ENCODE results near the gene NUP93. TPM values are rescaled to one million over a fixed set of nuclear protein-coding genes. Genes with fewer than 3 reads are reported as not detected.

Gene NUP93
- total RNA-seq, 1 experiment from 2014 or later = 144 TPM

DNA sequence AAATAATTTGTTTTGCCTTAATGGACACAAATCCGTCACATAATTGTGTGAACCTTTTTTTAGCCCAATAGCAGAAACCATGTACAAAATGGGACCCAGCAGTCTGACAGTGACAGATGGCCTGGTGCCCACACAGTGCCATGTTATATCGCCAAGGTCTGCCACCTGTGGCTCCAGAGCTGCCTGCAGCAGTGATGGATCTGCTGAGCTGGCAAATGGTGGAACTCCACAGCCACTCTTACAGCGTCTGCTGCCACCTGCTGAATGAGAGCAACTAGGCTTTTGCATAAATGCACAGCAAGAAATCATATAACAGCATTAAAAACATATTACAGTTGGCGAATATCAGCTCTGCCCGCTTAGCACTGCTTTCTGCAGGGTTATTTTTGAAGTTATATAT, 59.4 kb downstream of the NUP93 start:
- CTCF ChIA-PET = interaction anchor here (0.6 to 2.1 kb wide), 8 partner anchors 9 to 846 kb away, joined by 3 to 8 read pairs (median 4); no protein-coding TSS in a partner anchor
- intact Hi-C loops (cut with micrococcal nuclease) = loop anchor here (1.0 kb wide), 1 partner anchor 212 kb away; no protein-coding TSS in a partner anchor
- no peaks in the 10 kb centered on the region for H3K27me3 ChIP-seq (ENCODE audit: insufficient read depth, low read length)
- no peaks in the 10 kb centered on the region for H3K36me3 ChIP-seq (ENCODE audit: control insufficient read depth in 1 of 2, insufficient read depth in 2 of 2, low read length in 2 of 2)
- H3K9me3 ChIP-seq (ENCODE audit: control insufficient read depth in 1 of 2, insufficient read depth in 1 of 2, low read depth in 1 of 2, low read length in 2 of 2) = no peaks in the 10 kb centered on the region
- DNase-seq (ENCODE audit: low read depth, low spot score) = peak; percentile 55
- RAD21 ChIA-PET (ENCODE audit: low non-redundant PET in 1 of 2, low total read pairs in 2 of 2, uncharacterized antibody in 2 of 2, unreplicated experiment in 2 of 2) = interaction anchor here (0.6 to 1.1 kb wide), 2 partner anchors 83 to 87 kb away, joined by 5 to 7 read pairs; no protein-coding TSS in a partner anchor
- no peaks in the 10 kb centered on the region for H3K9me2 ChIP-seq (ENCODE audit: insufficient read depth)
- H3K4me2 ChIP-seq (ENCODE audit: low read length) = no peak overlapping the region
- H4K20me1 ChIP-seq (ENCODE audit: insufficient read depth) = no peaks in the 10 kb centered on the region
- ATAC-seq = peak; percentile 88
- H3K4me1 ChIP-seq (ENCODE audit: control insufficient read depth in 1 of 2, insufficient read depth in 2 of 2, low read length in 2 of 2) = no peaks in the 10 kb centered on the region
- BruUV-seq (replicated peaks) = no TSS peak
- H3K9ac ChIP-seq (ENCODE audit: low read length) = no peak overlapping the region
- POLR2A ChIA-PET = no interaction called here
- no peak overlapping the region for H3K27ac ChIP-seq (ENCODE audit: low read depth, low read length)
- peaks cover 63% of the 10 kb centered on the region for H3K79me2 ChIP-seq (ENCODE audit: insufficient read depth, low read length)
- H2AFZ ChIP-seq (ENCODE audit: low read depth, low read length, poor library complexity, severe bottlenecking) = no peak overlapping the region
- TF ChIP-seq, protein P1, sequence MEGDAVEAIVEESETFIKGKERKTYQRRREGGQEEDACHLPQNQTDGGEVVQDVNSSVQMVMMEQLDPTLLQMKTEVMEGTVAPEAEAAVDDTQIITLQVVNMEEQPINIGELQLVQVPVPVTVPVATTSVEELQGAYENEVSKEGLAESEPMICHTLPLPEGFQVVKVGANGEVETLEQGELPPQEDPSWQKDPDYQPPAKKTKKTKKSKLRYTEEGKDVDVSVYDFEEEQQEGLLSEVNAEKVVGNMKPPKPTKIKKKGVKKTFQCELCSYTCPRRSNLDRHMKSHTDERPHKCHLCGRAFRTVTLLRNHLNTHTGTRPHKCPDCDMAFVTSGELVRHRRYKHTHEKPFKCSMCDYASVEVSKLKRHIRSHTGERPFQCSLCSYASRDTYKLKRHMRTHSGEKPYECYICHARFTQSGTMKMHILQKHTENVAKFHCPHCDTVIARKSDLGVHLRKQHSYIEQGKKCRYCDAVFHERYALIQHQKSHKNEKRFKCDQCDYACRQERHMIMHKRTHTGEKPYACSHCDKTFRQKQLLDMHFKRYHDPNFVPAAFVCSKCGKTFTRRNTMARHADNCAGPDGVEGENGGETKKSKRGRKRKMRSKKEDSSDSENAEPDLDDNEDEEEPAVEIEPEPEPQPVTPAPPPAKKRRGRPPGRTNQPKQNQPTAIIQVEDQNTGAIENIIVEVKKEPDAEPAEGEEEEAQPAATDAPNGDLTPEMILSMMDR (IDR thresholded peaks at IDR 0.05 in 2 of 3, conservative IDR thresholded peaks at IDR 0.05 in 1 of 3; ENCODE audit: borderline replicate concordance in 1 of 3, insufficient read depth in 1 of 3, low read depth in 2 of 3, low read length in 2 of 3) = peak; percentile 59 to 65 (median 62); a peak in 5 of 6 replicates
- TF ChIP-seq RAD21 (IDR thresholded peaks at IDR 0.05; ENCODE audit: low read depth) (peak; percentile 82), EZH2phosphoT487 (IDR thresholded peaks at IDR 0.05; ENCODE audit: borderline replicate concordance) (no peak)
- H3K4me3 ChIP-seq (replicated peaks in 1 of 2; ENCODE audit: low read depth in 1 of 2, low read length in 2 of 2) = no peak overlapping the region

DNA sequence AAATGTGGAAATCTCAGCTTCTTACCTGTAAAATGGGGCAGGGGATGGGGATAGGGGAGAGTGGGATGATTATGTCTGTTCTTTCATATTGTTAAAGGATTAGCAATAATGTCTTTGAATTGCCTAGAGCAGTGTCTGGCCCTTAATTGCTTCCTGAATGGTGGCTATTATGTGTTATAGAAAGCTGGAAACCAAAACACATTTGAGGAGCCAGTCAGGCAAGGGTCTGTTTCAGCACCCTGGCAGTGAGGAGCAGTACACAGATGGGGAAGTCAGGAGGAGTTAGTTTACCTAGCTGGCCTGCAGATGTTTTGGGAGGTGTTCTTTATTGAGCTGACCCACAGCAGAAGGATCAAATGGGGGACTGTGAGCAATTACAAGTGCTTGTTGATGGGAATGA, 63.0 kb downstream of the NUP93 start:
- no TSS peak for BruUV-seq (replicated peaks)
- peaks cover 53% of the 10 kb centered on the region for H3K79me2 ChIP-seq (ENCODE audit: insufficient read depth, low read length)
- ChIA-PET CTCF (interaction anchor here (0.7 to 1.8 kb wide), 13 partner anchors 9 to 253 kb away, joined by 3 to 15 read pairs (median 5); no protein-coding TSS in a partner anchor), POLR2A (interaction anchor here (0.6 to 0.9 kb wide), 2 partner anchors 49 to 167 kb away, joined by 3 to 4 read pairs; partner anchors contain the start of gene MT1E), RAD21 (ENCODE audit: low non-redundant PET in 1 of 2, low total read pairs in 2 of 2, uncharacterized antibody in 2 of 2, unreplicated experiment in 2 of 2) (no interaction called here)
- no peak for ATAC-seq
- H3K27ac ChIP-seq (ENCODE audit: low read depth, low read length) = no peak overlapping the region
- no peaks in the 10 kb centered on the region for H3K4me1 ChIP-seq (ENCODE audit: control insufficient read depth in 1 of 2, insufficient read depth in 2 of 2, low read length in 2 of 2)
- intact Hi-C loops (cut with micrococcal nuclease) = loop anchor here (1.0 to 2.0 kb wide), 3 partner anchors 76 to 376 kb away; no protein-coding TSS in a partner anchor
- DNase-seq (ENCODE audit: low read depth, low spot score) = no peak
- H2AFZ ChIP-seq (ENCODE audit: low read depth, low read length, poor library complexity, severe bottlenecking) = no peak overlapping the region
- no peaks in the 10 kb centered on the region; a peak in 1 of 4 replicates for H3K36me3 ChIP-seq (ENCODE audit: control insufficient read depth in 1 of 2, insufficient read depth in 2 of 2, low read length in 2 of 2)
- no peaks in the 10 kb centered on the region for H4K20me1 ChIP-seq (ENCODE audit: insufficient read depth)
- H3K9me2 ChIP-seq (ENCODE audit: insufficient read depth) = no peaks in the 10 kb centered on the region
- no peak overlapping the region for H3K9ac ChIP-seq (ENCODE audit: low read length)
- no peak overlapping the region for H3K4me2 ChIP-seq (ENCODE audit: low read length)
- no peaks in the 10 kb centered on the region for H3K27me3 ChIP-seq (ENCODE audit: insufficient read depth, low read length)
- H3K4me3 ChIP-seq (replicated peaks in 1 of 2; ENCODE audit: low read depth in 1 of 2, low read length in 2 of 2) = no peak overlapping the region
- no peaks in the 10 kb centered on the region for H3K9me3 ChIP-seq (ENCODE audit: control insufficient read depth in 1 of 2, insufficient read depth in 1 of 2, low read depth in 1 of 2, low read length in 2 of 2)
- TF ChIP-seq EZH2phosphoT487 (IDR thresholded peaks at IDR 0.05; ENCODE audit: borderline replicate concordance) = no peak
- TF ChIP-seq CBX3 (IDR thresholded peaks at IDR 0.05; ENCODE audit: low read depth) = no peak
- TF ChIP-seq ELF1 (IDR thresholded peaks at IDR 0.05; ENCODE audit: borderline replicate concordance, low read depth) = no peak
- no peak for TF ChIP-seq POLR2A (IDR thresholded peaks at IDR 0.05; ENCODE audit: borderline replicate concordance, extremely low read depth, insufficient read depth, insufficient read length)
- TF ChIP-seq POLR2AphosphoS5 (IDR thresholded peaks at IDR 0.05; ENCODE audit: low read depth, low read length) = no peak
- no peak for TF ChIP-seq FOSL1 (IDR thresholded peaks at IDR 0.05; ENCODE audit: low read depth)
- TF ChIP-seq, protein P2, sequence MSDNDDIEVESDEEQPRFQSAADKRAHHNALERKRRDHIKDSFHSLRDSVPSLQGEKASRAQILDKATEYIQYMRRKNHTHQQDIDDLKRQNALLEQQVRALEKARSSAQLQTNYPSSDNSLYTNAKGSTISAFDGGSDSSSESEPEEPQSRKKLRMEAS (IDR thresholded peaks at IDR 0.05) = no peak
- TF ChIP-seq SRF (IDR thresholded peaks at IDR 0.05; ENCODE audit: low read depth) = no peak
- TF ChIP-seq, protein P3, sequence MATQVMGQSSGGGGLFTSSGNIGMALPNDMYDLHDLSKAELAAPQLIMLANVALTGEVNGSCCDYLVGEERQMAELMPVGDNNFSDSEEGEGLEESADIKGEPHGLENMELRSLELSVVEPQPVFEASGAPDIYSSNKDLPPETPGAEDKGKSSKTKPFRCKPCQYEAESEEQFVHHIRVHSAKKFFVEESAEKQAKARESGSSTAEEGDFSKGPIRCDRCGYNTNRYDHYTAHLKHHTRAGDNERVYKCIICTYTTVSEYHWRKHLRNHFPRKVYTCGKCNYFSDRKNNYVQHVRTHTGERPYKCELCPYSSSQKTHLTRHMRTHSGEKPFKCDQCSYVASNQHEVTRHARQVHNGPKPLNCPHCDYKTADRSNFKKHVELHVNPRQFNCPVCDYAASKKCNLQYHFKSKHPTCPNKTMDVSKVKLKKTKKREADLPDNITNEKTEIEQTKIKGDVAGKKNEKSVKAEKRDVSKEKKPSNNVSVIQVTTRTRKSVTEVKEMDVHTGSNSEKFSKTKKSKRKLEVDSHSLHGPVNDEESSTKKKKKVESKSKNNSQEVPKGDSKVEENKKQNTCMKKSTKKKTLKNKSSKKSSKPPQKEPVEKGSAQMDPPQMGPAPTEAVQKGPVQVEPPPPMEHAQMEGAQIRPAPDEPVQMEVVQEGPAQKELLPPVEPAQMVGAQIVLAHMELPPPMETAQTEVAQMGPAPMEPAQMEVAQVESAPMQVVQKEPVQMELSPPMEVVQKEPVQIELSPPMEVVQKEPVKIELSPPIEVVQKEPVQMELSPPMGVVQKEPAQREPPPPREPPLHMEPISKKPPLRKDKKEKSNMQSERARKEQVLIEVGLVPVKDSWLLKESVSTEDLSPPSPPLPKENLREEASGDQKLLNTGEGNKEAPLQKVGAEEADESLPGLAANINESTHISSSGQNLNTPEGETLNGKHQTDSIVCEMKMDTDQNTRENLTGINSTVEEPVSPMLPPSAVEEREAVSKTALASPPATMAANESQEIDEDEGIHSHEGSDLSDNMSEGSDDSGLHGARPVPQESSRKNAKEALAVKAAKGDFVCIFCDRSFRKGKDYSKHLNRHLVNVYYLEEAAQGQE (IDR thresholded peaks at IDR 0.05; ENCODE audit: low read depth) = no peak
- no peak for TF ChIP-seq CEBPB (IDR thresholded peaks at IDR 0.05; ENCODE audit: low read depth)
- no peak for TF ChIP-seq EZH2 (IDR thresholded peaks at IDR 0.05)
- TF ChIP-seq TCF7L2 (IDR thresholded peaks at IDR 0.05; ENCODE audit: borderline replicate concordance, extremely low read depth, insufficient read depth, insufficient read length) = no peak
- TF ChIP-seq JUND (IDR thresholded peaks at IDR 0.05) = no peak
- no peak for TF ChIP-seq ZNF274 (IDR thresholded peaks at IDR 0.05; ENCODE audit: low read depth, low read length)

Data from HCT116 (cell line).